ENCODE data around the gene LRBA. TPM values are rescaled to one million over a fixed set of nuclear protein-coding genes. Genes with fewer than 3 reads are reported as not detected.
"Not testable (repeated sequence)": the region's sequence is repeated elsewhere in the genome, so short reads cannot be mapped to it uniquely, and the experiment has no call there.

Gene LRBA
- total RNA-seq, 8 experiments from 2014 or later, result 15.9 to 71.4 (median 24.7) TPM

- no peak for ATAC-seq (replicated peaks in 6 of 8)
- in situ Hi-C loops (cut with MboI; ENCODE audit: low pct_unique_long_range_greater_than_20kb in 2 of 9, low sequenced_read_pairs in 9 of 9, unreplicated experiment in 9 of 9), result no loop called here
- Histone ChIP-seq H3K4me1 (replicated peaks in 1 of 2) (peaks cover 3 to 14% of the 10 kb centered on the region in 2 donors), H3K27ac (no peak overlapping the region), H3K4me3 (no peak overlapping the region)
- WGBS, 10 experiments, result 66 to 100% (median 100%) methylated on average over 1 to 5 of the region's 5 CpGs; no CpG with 5 or more reads in 3 of the 10 experiments
Measured at GRCh38 chr4:150572704-150573504, 442.2 kb downstream of the LRBA start.

DNA sequence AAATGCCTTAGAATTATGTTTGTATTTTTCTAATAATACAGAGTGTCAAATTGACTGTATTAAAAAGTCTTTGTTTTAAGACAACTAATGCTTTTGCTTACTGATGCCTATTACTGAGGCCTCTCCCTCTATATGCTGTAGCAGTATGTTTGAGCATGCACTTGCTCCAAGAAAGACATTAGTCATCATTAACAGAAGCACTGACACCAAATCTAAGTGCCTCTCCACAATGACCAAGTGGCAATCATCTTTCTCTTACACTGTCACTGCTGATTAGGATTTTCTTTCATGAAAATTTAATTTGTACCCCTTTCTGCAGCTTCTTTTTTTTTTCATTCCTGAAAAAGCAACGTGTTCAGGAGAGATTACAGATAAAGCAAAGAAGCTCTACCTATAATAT lies 444.2 kb downstream of the LRBA start:
- WGBS, 10 experiments, result 17 to 100% (median 85%) methylated on average over 1 of the region's 1 CpG; no CpG with 5 or more reads in 3 of the 10 experiments
- H3K4me3 ChIP-seq, result no peak overlapping the region
- peaks cover 3 to 14% of the 10 kb centered on the region in 2 donors for H3K4me1 ChIP-seq (replicated peaks in 1 of 2)
- H3K27ac ChIP-seq, result no peak overlapping the region
- ATAC-seq (replicated peaks in 6 of 8), result peak in 2 of 8 experiments; percentile 51 to 62
- in situ Hi-C loops (cut with MboI; ENCODE audit: low pct_unique_long_range_greater_than_20kb in 2 of 9, low sequenced_read_pairs in 9 of 9, unreplicated experiment in 9 of 9), result no loop called here

GRCh38 chr4:150569998-150570535 lies 445.0 kb downstream of the LRBA start:
- 58 to 90% (median 75%) methylated on average over 3 to 4 of the region's 4 CpGs; no CpG with 5 or more reads in 1 of the 10 experiments for WGBS, 10 experiments

GRCh38 chr4:150569384-150569987 lies 445.6 kb downstream of the LRBA start:
- no peak overlapping the region for H3K27ac ChIP-seq
- no peak overlapping the region for H3K4me3 ChIP-seq
- WGBS, 10 experiments, result 73 to 100% (median 88%) methylated on average over 1 to 5 of the region's 5 CpGs
- H3K4me1 ChIP-seq (replicated peaks in 1 of 2), result peaks cover 3 to 14% of the 10 kb centered on the region in 2 donors
- peak in 2 of 8 experiments; percentile 39 to 50 for ATAC-seq (replicated peaks in 6 of 8)
- in situ Hi-C loops (cut with MboI; ENCODE audit: low pct_unique_long_range_greater_than_20kb in 2 of 9, low sequenced_read_pairs in 9 of 9, unreplicated experiment in 9 of 9), result no loop called here

More at GRCh38 chr4:150569998-150570535, 445.0 kb downstream of the LRBA start:
- in situ Hi-C loops (cut with MboI; ENCODE audit: low pct_unique_long_range_greater_than_20kb in 2 of 9, low sequenced_read_pairs in 9 of 9, unreplicated experiment in 9 of 9), result no loop called here
- H3K4me3 ChIP-seq, result no peak overlapping the region
- peaks cover 3 to 14% of the 10 kb centered on the region in 2 donors for H3K4me1 ChIP-seq (replicated peaks in 1 of 2)
- ATAC-seq (replicated peaks in 6 of 8), result peak in 2 of 8 experiments; percentile 33 to 45
- H3K27ac ChIP-seq, result no peak overlapping the region

DNA sequence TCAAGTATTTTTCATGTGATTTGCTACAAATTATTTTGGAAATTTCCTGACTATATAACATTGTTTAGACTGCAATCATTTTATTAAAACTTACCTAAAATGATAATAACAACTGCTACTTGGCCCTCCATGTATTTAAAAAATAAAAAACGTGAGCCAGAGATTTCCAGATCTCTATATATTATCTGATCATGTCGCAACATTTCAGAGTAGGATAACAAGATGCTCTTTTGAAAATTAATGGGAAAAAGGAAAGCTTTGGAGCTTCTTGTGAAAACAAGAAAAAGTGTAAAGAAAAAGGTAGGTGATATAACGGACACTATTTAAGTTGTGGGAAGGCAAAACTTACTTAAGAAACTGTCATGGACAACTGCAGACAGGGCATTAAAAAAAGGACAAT lies 448.0 kb downstream of the LRBA start:
- peaks cover 0 to 14% of the 10 kb centered on the region in 2 donors for H3K4me1 ChIP-seq (replicated peaks in 1 of 2)
- H3K4me3 ChIP-seq, result no peak overlapping the region
- no peak overlapping the region for H3K27ac ChIP-seq
- no peak for ATAC-seq (replicated peaks in 6 of 8)
- 79 to 97% (median 89%) methylated on average over 3 of the region's 3 CpGs for WGBS, 10 experiments
- in situ Hi-C loops (cut with MboI; ENCODE audit: low pct_unique_long_range_greater_than_20kb in 2 of 9, low sequenced_read_pairs in 9 of 9, unreplicated experiment in 9 of 9), result no loop called here

GRCh38 chr4:150564967-150565366 lies 450.1 kb downstream of the LRBA start:
- H3K4me1 ChIP-seq (replicated peaks in 1 of 2); in situ Hi-C loops (cut with MboI; ENCODE audit: low pct_unique_long_range_greater_than_20kb in 2 of 9, low sequenced_read_pairs in 9 of 9, unreplicated experiment in 9 of 9); H3K4me3 ChIP-seq; ATAC-seq (replicated peaks in 6 of 8); H3K27ac ChIP-seq: not testable (repeated sequence)
- WGBS, 10 experiments, result 85 to 100% (median 100%) methylated on average over 1 to 2 of the region's 2 CpGs; no CpG with 5 or more reads in 4 of the 10 experiments

- no peak for ATAC-seq (replicated peaks in 6 of 8)
Measured at GRCh38 chr4:150562751-150563150, 452.3 kb downstream of the LRBA start.

GRCh38 chr4:150562250-150562649 lies 452.8 kb downstream of the LRBA start:
- ATAC-seq (replicated peaks in 6 of 8), result peak in 3 of 8 experiments; percentile 33 to 97 (median 79)
- WGBS, 10 experiments, result 0 to 100% (median 86%) methylated on average over 1 to 2 of the region's 2 CpGs
- in situ Hi-C loops (cut with MboI; ENCODE audit: low pct_unique_long_range_greater_than_20kb in 2 of 9, low sequenced_read_pairs in 9 of 9, unreplicated experiment in 9 of 9), result no loop called here
- H3K4me1 ChIP-seq (replicated peaks in 1 of 2), result no peaks in the 10 kb centered on the region
- no peak overlapping the region for H3K27ac ChIP-seq
- no peak overlapping the region for H3K4me3 ChIP-seq

More at GRCh38 chr4:150562751-150563150, 452.3 kb downstream of the LRBA start:
- Histone ChIP-seq H3K4me1 (replicated peaks in 1 of 2) (no peaks in the 10 kb centered on the region), H3K4me3 (no peak overlapping the region), H3K27ac (no peak overlapping the region)
- in situ Hi-C loops (cut with MboI; ENCODE audit: low pct_unique_long_range_greater_than_20kb in 2 of 9, low sequenced_read_pairs in 9 of 9, unreplicated experiment in 9 of 9), result no loop called here

GRCh38 chr4:150561143-150561737 lies 453.8 kb downstream of the LRBA start:
- H3K4me1 ChIP-seq (replicated peaks in 1 of 2), result no peaks in the 10 kb centered on the region
- ATAC-seq (replicated peaks in 6 of 8), result peak in 3 of 8 experiments; percentile 34 to 77 (median 52)
- 60 to 100% (median 85%) methylated on average over 1 to 2 of the region's 2 CpGs; no CpG with 5 or more reads in 4 of the 10 experiments for WGBS, 10 experiments
- in situ Hi-C loops (cut with MboI; ENCODE audit: low pct_unique_long_range_greater_than_20kb in 2 of 9, low sequenced_read_pairs in 9 of 9, unreplicated experiment in 9 of 9), result no loop called here
- H3K27ac ChIP-seq, result no peak overlapping the region
- H3K4me3 ChIP-seq, result no peak overlapping the region

DNA sequence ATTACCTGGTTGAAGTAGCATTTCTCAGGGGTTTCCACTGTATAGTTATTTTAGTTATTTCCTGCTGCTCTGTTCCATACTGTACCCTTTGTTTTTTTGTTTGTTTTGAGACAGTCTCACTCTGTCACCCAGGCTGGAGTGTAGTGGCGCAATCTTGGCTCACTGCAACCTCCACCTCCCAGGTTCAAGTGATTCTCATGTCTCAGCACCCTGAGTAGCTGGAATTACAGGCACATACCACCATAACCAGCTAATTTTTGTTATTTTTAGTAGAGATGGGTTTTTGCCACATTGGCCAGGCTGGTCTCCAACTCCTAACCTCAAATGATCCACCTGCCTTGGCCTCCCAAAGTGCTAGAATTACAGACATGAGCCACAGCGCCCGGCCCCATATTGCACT lies 457.3 kb downstream of the LRBA start:
- H3K4me1 ChIP-seq (replicated peaks in 1 of 2); in situ Hi-C loops (cut with MboI; ENCODE audit: low pct_unique_long_range_greater_than_20kb in 2 of 9, low sequenced_read_pairs in 9 of 9, unreplicated experiment in 9 of 9); H3K4me3 ChIP-seq; ATAC-seq (replicated peaks in 6 of 8); H3K27ac ChIP-seq: not testable (repeated sequence)
- WGBS, 10 experiments, result 93 to 100% (median 100%) methylated on average over 1 to 3 of the region's 3 CpGs; no CpG with 5 or more reads in 2 of the 10 experiments

DNA sequence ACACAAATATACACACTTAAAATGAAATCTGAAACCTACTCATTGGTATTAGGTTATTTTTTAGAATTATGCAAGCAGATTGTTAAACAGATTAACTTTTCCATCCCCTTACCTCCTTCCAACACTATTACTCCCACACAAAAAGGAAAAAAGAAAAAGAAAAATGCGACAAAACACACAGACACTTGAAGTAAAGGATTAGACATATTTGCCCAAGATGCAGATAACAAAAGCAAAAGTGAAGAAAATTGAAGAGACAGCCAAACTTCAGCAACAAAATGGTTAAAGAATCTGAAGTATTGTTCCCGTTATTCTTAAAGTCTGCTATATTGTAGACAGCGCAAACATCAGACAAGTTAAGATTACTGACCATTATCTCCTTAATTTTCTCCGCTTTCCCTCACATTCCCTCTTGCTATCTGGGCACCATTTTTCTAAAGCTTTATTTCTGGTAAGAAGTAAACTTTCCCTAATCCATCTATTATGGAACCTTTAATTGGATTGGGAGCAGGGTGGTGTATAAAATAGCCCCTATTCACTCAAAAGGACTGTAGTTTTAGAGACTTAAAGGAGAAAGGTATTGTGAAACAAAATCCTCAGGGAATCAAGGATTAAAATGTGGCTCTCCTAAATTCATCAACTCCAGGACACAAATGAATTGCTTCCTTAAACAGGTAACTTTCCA lies 467.8 kb downstream of the LRBA start:
- no peak overlapping the region for H3K27ac ChIP-seq
- WGBS, 10 experiments, result 54 to 100% (median 89%) methylated on average over 1 to 4 of the region's 4 CpGs
- ATAC-seq (replicated peaks in 6 of 8), result no peak
- no peaks in the 10 kb centered on the region for H3K4me1 ChIP-seq (replicated peaks in 1 of 2)
- no peak overlapping the region for H3K4me3 ChIP-seq
- in situ Hi-C loops (cut with MboI; ENCODE audit: low pct_unique_long_range_greater_than_20kb in 2 of 9, low sequenced_read_pairs in 9 of 9, unreplicated experiment in 9 of 9), result no loop called here

- no peak for ATAC-seq (replicated peaks in 6 of 8)
- 62 to 100% (median 94%) methylated on average over 1 to 2 of the region's 2 CpGs; no CpG with 5 or more reads in 1 of the 10 experiments for WGBS, 10 experiments
- no peaks in the 10 kb centered on the region for H3K4me1 ChIP-seq (replicated peaks in 1 of 2)
- H3K4me3 ChIP-seq, result no peak overlapping the region
- in situ Hi-C loops (cut with MboI; ENCODE audit: low pct_unique_long_range_greater_than_20kb in 2 of 9, low sequenced_read_pairs in 9 of 9, unreplicated experiment in 9 of 9), result no loop called here
- no peak overlapping the region for H3K27ac ChIP-seq
Measured at GRCh38 chr4:150546286-150546685, 468.8 kb downstream of the LRBA start.
